Common myeloid progenitor, CD34-positive (primary cell): ENCODE data around the gene CRTC1.

Experiments used
- CTCF ChIA-PET: fragments of 350-600 bp; sonication (Branson Sonifier 250); formaldehyde crosslinking; loops from one replicate; lab custom pipeline; 2021; ENCODE audit warnings: antibody characterized with exemption; lab: Charles Lee
- POLR2A ChIA-PET: fragments of 350-600 bp; sonication (Branson Sonifier 250); formaldehyde crosslinking; loops from one replicate; lab custom pipeline; 2021; ENCODE audit warnings: antibody characterized with exemption; lab: Charles Lee
- DNase-seq, 3 donors: peaks; one replicate each; pipeline versions ENCODE4 v3.0.0 to v3.0.0-alpha.2; 2013
- H3K27ac ChIP-seq, 2 experiments: 1 replicate in 1 of 2; 2 replicates in 1 of 2; pipeline ENCODE4 v1.7.0; 2013; ENCODE audit warnings: inconsistent platforms in 2 of 2, low read length in 2 of 2, mild to moderate bottlenecking in 2 of 2, low read depth in 1 of 2, moderate library complexity in 1 of 2; ENCODE audit not compliant: severe bottlenecking in 2 of 2, insufficient read depth in 1 of 2, poor library complexity in 1 of 2
- H3K27me3 ChIP-seq, 5 experiments: replicated peaks in 2 of 5; 1 replicate in 3 of 5; 2 replicates in 2 of 5; pipeline versions ENCODE4 v1.6.1 to v1.7.0; 2013; ENCODE audit warnings: low read length in 4 of 5, mild to moderate bottlenecking in 2 of 5, moderate library complexity in 2 of 5, inconsistent platforms in 1 of 5; ENCODE audit not compliant: insufficient read depth in 5 of 5, control insufficient read depth in 4 of 5
- H3K36me3 ChIP-seq, 4 experiments: 1 replicate in 2 of 4; 2 replicates in 2 of 4; pipeline versions ENCODE4 v1.6.1 to v1.7.0; 2013; ENCODE audit warnings: low read length in 3 of 4, control low read depth in 1 of 4, mild to moderate bottlenecking in 1 of 4; ENCODE audit not compliant: control insufficient read depth in 4 of 4, insufficient read depth in 4 of 4
- H3K4me1 ChIP-seq, 4 experiments: 1 replicate in 3 of 4; 2 replicates in 1 of 4; pipeline versions ENCODE4 v1.6.1 to v1.7.1; 2013; ENCODE audit warnings: low read length in 3 of 4, mild to moderate bottlenecking in 3 of 4, control low read depth in 1 of 4, inconsistent platforms in 1 of 4, moderate library complexity in 1 of 4; ENCODE audit not compliant: control insufficient read depth in 4 of 4, insufficient read depth in 4 of 4; ENCODE audit errors: control extremely low read depth in 1 of 4
- H3K4me3 ChIP-seq, 7 experiments: 1 replicate in 4 of 7; 2 replicates in 3 of 7; pipeline versions ENCODE4 v1.5.1 to v1.7.0; 2013; ENCODE audit warnings: mild to moderate bottlenecking in 7 of 7, low read length in 6 of 7, moderate library complexity in 6 of 7, inconsistent platforms in 2 of 7, low read depth in 2 of 7, control low read depth in 1 of 7; ENCODE audit not compliant: insufficient read depth in 4 of 7, control insufficient read depth in 1 of 7; ENCODE audit errors: extremely low read depth in 1 of 7
- H3K9me3 ChIP-seq, 5 experiments: 1 replicate in 4 of 5; 2 replicates in 1 of 5; pipeline versions ENCODE4 v1.6.1 to v1.7.1; 2013; ENCODE audit warnings: low read length in 4 of 5, mild to moderate bottlenecking in 2 of 5, inconsistent platforms in 1 of 5, low read depth in 1 of 5, moderate library complexity in 1 of 5; ENCODE audit not compliant: control insufficient read depth in 4 of 5, insufficient read depth in 2 of 5; ENCODE audit errors: control extremely low read depth in 1 of 5
- WGBS: methylation state at CpG from one replicate; pipeline ENCODE4 v1.1.5; 2013; ENCODE audit not compliant: insufficient coverage; 5-methylcytosine and 5-hydroxymethylcytosine counted together

The CRTC1 gene

GRCh38 chr19:18763674-18764590 lies 80.5 kb downstream of the CRTC1 start:
- H3K27me3 ChIP-seq = no peaks in the 10 kb centered on the region
- peaks cover 0 to 19% (median 10%) of the 10 kb centered on the region in 4 experiments for H3K4me1 ChIP-seq
- CTCF ChIA-PET = interaction anchor here (2.1 kb wide), 1 partner anchor 83 kb away, joined by 5 read pairs; no protein-coding TSS in a partner anchor
- H3K9me3 ChIP-seq = no peaks in the 10 kb centered on the region
- POLR2A ChIA-PET = interaction anchor here (0.8 kb wide), 1 partner anchor 21 kb away, joined by 6 read pairs; no protein-coding TSS in a partner anchor
- no peak overlapping the region for H3K27ac ChIP-seq
- WGBS = 94% methylated on average over 38 of the region's 41 CpGs
- peaks cover 0 to 2% (median 0%) of the 10 kb centered on the region in 4 experiments for H3K36me3 ChIP-seq
- peak in 2 of 3 donors; percentile 26 to 43 for DNase-seq
- H3K4me3 ChIP-seq = no peak overlapping the region

- H3K4me1 ChIP-seq = peaks cover 0 to 19% (median 10%) of the 10 kb centered on the region in 4 experiments
- peak in 2 of 3 donors; percentile 38 to 52 for DNase-seq
- ChIA-PET CTCF (interaction anchor here (2.1 kb wide), 1 partner anchor 83 kb away, joined by 5 read pairs; no protein-coding TSS in a partner anchor), POLR2A (interaction anchor here (0.8 kb wide), 1 partner anchor 20 kb away, joined by 6 read pairs; no protein-coding TSS in a partner anchor)
- no peak overlapping the region for H3K4me3 ChIP-seq
- no peaks in the 10 kb centered on the region for H3K9me3 ChIP-seq
- 52% methylated on average over 3 of the region's 4 CpGs for WGBS
- H3K27me3 ChIP-seq = no peaks in the 10 kb centered on the region
- H3K27ac ChIP-seq = no peak overlapping the region
- peaks cover 0 to 2% (median 0%) of the 10 kb centered on the region in 4 experiments for H3K36me3 ChIP-seq
Measured at GRCh38 chr19:18764591-18765051, 81.1 kb downstream of the CRTC1 start.

GRCh38 chr19:18765224-18765623 lies 81.7 kb downstream of the CRTC1 start:
- ChIA-PET CTCF (interaction anchor here (0.6 to 2.1 kb wide), 2 partner anchors 21 to 82 kb away, joined by 3 to 5 read pairs; no protein-coding TSS in a partner anchor), POLR2A (interaction anchor here (0.8 kb wide), 1 partner anchor 19 kb away, joined by 6 read pairs; no protein-coding TSS in a partner anchor)
- WGBS = 86% methylated on average over 8 of the region's 8 CpGs
- DNase-seq = no peak
- peaks cover 0 to 2% (median 0%) of the 10 kb centered on the region in 4 experiments for H3K36me3 ChIP-seq
- no peaks in the 10 kb centered on the region for H3K9me3 ChIP-seq
- no peak overlapping the region for H3K27ac ChIP-seq
- H3K27me3 ChIP-seq = no peaks in the 10 kb centered on the region
- H3K4me3 ChIP-seq = no peak overlapping the region
- H3K4me1 ChIP-seq = peaks cover 0 to 19% (median 10%) of the 10 kb centered on the region in 4 experiments

- Histone ChIP-seq H3K4me3 (no peak overlapping the region), H3K9me3 (no peaks in the 10 kb centered on the region), H3K27me3 (peaks cover 0 to 2% (median 0%) of the 10 kb centered on the region in 5 experiments), H3K36me3 (peaks cover 0 to 2% (median 0%) of the 10 kb centered on the region in 4 experiments), H3K4me1 (peaks cover 0 to 11% (median 8%) of the 10 kb centered on the region in 4 experiments), H3K27ac (no peak overlapping the region)
- ChIA-PET CTCF (interaction anchor here (0.9 to 1.5 kb wide), 2 partner anchors 79 to 90 kb away, joined by 3 to 4 read pairs; no protein-coding TSS in a partner anchor), POLR2A (interaction anchor here (0.6 kb wide), 1 partner anchor 422 kb away, joined by 3 read pairs; no protein-coding TSS in a partner anchor)
- 97% methylated on average over 10 of the region's 30 CpGs for WGBS
- DNase-seq = peak in 2 of 3 donors; percentile 34 to 53
Measured at GRCh38 chr19:18768046-18768771, 84.7 kb downstream of the CRTC1 start.

GRCh38 chr19:18768997-18769891 lies 85.8 kb downstream of the CRTC1 start:
- Histone ChIP-seq H3K27me3 (peaks cover 0 to 2% (median 0%) of the 10 kb centered on the region in 5 experiments), H3K9me3 (no peaks in the 10 kb centered on the region), H3K36me3 (peaks cover 0 to 2% (median 0%) of the 10 kb centered on the region in 4 experiments), H3K4me3 (no peak overlapping the region), H3K4me1 (peaks cover 0 to 10% (median 7%) of the 10 kb centered on the region in 4 experiments), H3K27ac (no peak overlapping the region)
- 98% methylated on average over 22 of the region's 24 CpGs for WGBS
- no peak for DNase-seq
- POLR2A ChIA-PET = no interaction called here
- CTCF ChIA-PET = interaction anchor here (1.5 kb wide), 1 partner anchor 77 kb away, joined by 4 read pairs; no protein-coding TSS in a partner anchor
